HG02763 (cell line): ENCODE results near the gene TSPAN15.

Source experiments
- ATAC-seq: cut with Tn5 transposase; IDR thresholded peaks from one replicate; pipeline ENCODE4 v1.9.1; 2021; ENCODE audit warnings: mild to moderate bottlenecking, moderate library complexity; ENCODE audit not compliant: unreplicated experiment

Gene TSPAN15

DNA sequence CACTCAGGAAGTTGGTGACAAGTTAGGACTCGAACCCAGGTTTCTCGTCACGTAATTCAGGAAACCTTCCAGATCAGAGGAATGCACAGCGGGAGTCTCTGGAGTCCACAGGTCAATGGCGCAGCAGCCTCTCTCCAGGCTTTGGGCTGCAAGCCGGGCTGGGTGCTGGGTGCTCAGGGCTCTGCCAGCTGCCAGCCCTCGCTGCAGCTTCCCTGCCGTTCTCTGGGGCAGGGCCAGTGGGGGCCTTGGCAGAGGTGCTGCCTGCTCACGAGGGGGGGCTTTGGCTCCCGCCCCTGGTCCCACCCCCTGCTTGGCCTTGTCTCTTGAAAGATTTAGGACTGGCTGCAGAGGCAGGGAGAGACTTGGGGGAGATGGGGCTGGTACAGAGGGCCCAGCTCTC lies 34.6 kb upstream of the TSPAN15 start, which contains the start of gene TACR2:
TACR2 (minus strand) TSS at position 224 of the 400 bp plus-strand sequence. CDS start 595 bp downstream, outside the sequence.
- no peak for ATAC-seq

- ATAC-seq: no peak
Measured at GRCh38 chr10:69417542-69417941, 33.7 kb upstream of the TSPAN15 start.

GRCh38 chr10:69418052-69418752 lies 33.1 kb upstream of the TSPAN15 start:
- ATAC-seq: no peak

DNA sequence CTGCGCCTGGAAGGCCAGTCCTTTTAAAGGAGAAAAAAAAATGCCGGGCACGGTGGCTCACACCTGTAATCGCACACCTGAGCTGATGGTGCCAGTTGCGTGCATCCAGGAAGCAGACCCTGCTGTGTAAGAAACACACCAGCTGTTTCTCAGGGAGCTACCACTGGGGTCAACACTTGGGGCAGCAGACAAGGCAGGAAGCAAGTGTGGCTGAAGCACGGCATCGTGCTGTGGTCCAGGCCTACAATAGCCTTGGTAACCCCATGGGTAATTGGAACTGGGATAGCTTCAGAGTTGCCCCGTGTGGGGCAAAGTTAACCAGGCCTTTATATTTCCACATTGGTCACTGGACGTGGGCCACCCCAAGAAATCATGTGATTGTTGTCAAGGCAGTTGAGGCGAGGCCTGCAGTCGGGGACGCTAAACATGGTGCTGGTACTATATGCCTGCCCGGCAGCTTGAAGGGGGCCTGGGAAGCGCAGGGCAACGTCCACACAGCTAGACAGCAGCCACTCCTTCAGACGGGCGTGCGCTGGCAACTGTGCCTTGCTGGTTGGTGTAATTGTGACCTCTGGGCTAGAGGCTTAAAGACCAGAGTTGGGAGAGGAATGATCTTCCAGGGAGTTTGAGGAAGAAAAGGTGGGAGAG lies 32.0 kb upstream of the TSPAN15 start:
- ATAC-seq: no peak

- no peak for ATAC-seq
Measured at GRCh38 chr10:69419744-69420126, 31.5 kb upstream of the TSPAN15 start.

GRCh38 chr10:69421611-69422308 lies 29.5 kb upstream of the TSPAN15 start:
- ATAC-seq: no peak

DNA sequence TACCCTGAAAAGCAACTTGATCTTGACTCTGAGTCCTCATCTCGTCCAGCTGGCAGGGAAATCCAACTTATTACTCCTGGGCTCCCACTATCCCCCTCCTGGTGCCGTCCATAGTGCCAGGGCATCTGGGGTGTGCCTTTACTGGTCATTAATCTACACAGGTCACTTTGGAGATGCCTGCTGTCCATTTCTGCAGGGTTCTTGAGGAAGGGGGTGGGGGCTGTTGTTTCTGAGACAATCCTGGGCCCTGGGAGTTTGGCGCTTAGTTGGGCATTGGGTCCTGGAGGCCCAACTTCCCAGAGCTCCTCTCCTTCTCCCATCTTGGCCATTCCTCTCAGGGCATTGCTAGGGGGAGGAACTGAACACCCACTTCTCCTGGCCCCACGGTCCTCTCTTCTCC lies 28.6 kb upstream of the TSPAN15 start:
- no peak for ATAC-seq

- ATAC-seq: no peak
Measured at GRCh38 chr10:69425041-69425440, 26.2 kb upstream of the TSPAN15 start.

DNA sequence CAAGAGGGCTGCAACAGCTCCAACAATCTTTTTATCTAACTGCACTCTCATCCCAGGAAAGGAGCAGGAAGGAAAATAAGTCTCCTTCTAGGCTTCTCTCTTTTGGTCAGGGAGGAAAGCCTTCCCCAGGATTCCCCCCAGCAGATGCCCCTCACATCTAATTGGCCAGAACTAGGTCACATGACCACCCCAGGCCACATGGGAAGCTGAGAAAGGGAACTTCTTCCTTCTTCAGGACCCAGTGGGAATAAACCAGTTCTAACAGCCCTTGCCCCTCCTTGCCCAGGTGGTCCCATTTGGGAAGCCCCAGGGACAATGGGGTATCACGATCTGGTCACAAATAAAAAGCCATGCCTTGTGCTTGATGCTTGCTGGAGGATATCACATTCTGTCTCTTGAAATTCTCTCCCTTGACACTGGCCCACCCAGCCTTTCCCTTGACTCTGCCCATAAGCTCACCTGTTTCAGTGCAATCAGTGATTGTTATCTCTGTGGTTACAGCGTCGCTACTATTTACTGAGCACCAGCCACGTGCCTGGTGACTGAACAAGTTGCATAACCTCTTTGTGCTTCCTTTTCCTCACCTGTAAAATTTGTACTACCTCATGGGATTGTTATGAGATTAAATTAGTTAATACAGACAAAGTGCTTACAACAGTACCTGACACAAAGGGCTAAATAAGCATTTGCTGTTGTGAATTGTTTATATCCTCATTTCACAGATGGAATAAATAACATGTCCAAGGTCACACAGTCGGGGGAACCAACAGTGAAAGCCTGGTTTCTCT lies 25.6 kb upstream of the TSPAN15 start:
- ATAC-seq: no peak

DNA sequence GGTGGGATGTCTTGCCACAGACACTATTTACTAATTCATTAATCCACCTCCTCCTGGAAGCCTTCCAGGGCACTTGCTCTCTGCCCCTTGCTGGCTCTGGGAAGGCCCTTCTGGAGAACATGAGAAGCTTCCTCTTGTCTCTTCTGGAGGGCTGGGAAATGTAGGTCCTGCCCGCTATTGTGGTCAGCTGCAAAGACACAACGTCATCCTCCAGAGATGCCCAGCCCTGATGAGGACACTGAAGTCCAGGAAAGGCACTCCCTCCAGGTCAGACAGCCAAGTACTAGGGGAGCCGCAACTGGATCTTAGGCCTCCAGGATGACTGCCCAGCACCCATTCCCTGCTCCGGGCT lies 24.9 kb upstream of the TSPAN15 start:
- ATAC-seq: no peak

DNA sequence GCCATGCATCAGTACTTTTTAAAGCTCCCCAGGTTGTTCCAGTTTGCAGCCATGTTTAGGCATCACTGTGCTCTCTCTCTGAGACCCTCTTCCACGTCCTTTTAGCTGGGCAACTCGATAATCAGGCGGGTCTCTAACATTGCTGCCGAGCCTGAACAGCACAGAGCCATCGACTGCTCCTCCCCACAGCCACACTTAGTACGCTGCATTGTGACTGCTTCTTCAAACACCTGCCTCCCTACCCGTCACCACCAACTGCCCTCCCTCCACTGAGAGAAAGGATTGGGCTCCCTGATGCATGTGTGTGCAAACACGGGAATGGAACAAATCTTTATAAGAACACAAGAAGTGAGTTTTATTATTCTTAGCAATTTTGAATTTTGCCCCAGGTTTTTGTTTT lies 23.1 kb upstream of the TSPAN15 start:
- ATAC-seq: no peak

DNA sequence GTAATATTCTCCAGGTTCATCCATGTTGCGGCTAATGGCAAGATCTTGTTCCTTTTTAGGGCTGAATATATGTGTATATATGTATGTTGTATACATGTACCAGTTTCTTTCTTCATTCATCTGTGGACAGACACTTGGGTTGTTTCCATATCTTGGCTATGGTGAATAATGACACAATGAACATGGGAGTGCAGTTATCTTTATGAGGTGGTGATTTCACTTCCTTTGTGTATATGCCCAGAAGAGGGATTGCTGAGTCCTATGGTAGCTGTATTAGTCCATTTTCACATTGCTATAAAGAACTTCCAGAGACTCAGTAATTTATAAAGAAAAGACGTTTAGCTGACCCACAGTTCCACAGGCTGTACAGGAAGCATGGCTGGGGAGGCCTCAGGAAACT lies 17.1 kb upstream of the TSPAN15 start:
- ATAC-seq: no peak

DNA sequence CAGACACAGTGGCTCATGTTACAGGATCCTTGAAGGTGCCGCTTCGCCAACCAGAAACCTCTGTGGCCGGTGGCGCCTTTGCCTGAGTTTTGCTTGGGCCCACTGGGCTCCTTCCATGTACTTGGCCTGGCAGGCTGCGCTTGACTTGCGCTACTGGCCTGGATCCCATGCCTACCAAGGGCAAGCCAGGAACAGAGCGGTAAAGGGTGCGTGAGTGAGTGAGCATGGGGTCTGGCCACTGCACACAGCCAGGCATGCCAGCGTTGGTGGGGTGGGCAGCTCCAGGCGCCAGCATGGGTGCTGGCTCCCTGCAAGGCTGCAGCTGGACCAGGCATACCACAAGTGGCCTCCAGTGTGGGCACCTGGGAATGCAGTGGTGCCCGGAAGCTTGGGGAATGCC lies 16.3 kb upstream of the TSPAN15 start:
- ATAC-seq: no peak

- no peak for ATAC-seq
Measured at GRCh38 chr10:69435966-69436520, 15.2 kb upstream of the TSPAN15 start.

- no peak for ATAC-seq
Measured at GRCh38 chr10:69437321-69438259, 13.7 kb upstream of the TSPAN15 start.

- ATAC-seq: no peak
Measured at GRCh38 chr10:69438536-69439349, 12.5 kb upstream of the TSPAN15 start.

DNA sequence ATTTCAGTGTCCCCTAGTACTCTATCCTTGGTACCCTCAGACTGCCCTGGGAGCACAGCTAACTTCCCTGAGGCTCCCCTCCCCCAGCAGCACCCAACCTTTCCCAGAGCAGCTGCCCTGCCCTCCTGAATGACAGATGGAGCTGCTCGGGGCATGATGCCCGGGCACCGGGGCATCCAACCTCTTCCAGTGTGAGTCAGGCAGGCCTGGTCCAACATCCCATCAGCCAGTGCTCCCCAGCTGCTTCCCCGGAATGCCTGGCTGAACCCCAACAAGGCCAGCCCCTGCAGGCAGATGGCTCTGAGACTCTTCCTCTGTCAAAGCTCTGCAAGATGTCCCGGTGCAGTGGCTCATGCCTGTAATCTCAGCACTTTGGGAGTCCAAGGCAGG lies 11.9 kb upstream of the TSPAN15 start:
- ATAC-seq: no peak

DNA sequence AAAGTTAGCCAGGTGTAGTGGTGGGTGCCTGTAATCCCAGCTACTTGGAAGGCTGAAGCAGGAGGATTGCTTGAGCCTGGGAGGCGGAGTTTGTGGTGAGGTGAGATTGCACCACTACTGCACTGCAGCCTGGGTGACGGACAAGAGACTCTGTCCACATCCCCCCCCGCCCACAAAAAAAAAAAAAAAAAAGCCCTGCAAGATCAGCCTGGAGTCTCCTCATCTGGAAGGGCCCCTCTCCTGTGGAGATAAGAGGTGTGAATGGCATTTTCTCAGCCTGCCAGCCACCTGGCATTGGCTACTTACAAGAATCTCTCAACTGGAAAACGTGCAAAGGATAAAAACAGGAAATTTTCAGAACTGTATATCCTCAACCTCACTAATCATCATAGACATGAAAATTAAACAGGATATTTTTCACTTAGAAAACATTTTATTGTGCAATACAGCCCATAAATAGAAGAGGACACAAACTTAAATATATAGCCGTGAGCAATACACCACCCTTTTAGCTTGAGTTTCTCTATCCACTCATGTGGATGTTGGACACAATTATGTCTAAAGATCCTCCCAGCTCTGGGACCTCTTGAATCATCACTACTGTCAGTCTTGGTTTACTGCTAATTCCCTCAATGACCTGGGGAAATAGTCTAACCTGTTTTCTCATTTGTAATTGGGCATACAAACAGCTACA lies 11.3 kb upstream of the TSPAN15 start:
- ATAC-seq: no peak

DNA sequence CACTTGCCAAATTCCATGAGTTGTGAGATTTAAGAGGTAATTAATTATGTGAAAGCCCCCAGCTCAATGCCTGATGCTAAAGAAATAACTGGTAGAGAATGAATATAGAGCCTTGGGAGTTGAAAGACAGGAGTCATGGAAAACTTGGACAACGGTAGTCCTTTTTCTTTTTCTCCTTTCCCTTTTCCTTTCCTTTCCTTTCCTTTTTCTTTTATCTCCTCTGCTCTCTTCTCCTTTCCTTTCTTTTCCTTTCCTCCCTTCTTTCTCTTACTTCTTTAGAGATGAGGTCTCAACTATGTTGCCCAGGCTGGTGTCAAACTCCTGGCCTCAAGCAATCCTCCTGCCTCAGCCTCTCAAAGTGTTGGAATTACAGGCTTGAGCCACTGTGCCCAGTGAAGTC lies 7.9 kb upstream of the TSPAN15 start:
- ATAC-seq: no peak
